HEK293T (cell line): Measurements from ENCODE around the gene ZNF710.

Source experiments
- CTCF ChIA-PET: fragments of 350-600 bp; formaldehyde crosslinking; extraction: SDS; loops from one replicate; lab custom pipeline; 2021; ENCODE audit warnings: antibody characterized with exemption, inconsistent platforms; lab: Yijun Ruan, JAX
- POLR2A ChIA-PET: fragments of 350-600 bp; formaldehyde crosslinking; extraction: SDS; loops from one replicate; lab custom pipeline; 2020; ENCODE audit warnings: antibody characterized with exemption, inconsistent platforms; lab: Yijun Ruan, JAX
- DNase-seq: peaks from one replicate; pipeline ENCODE4 v3.0.0; 2012; ENCODE audit warnings: mixed read lengths; ENCODE audit errors: extremely low spot score
- ARNT ChIP-seq: fragments of 450-650 bp; IDR thresholded peaks from 2 replicates; pipeline ENCODE4 v1.6.1; 2017; ENCODE audit warnings: mild to moderate bottlenecking
- BHLHE40 ChIP-seq: fragments of 450-650 bp; IDR thresholded peaks from 2 replicates; pipeline ENCODE4 v1.6.1; 2016; ENCODE audit warnings: mild to moderate bottlenecking, moderate library complexity, borderline replicate concordance
- CTBP1 ChIP-seq: fragments of 450-650 bp; IDR thresholded peaks from 2 replicates; pipeline ENCODE4 v1.6.1; 2016; ENCODE audit warnings: borderline replicate concordance
- ELF4 ChIP-seq: fragments of 450-650 bp; IDR thresholded peaks from 2 replicates; pipeline ENCODE4 v1.6.1; 2017; ENCODE audit warnings: antibody characterized with exemption
- FOXA1 ChIP-seq: fragments of 450-650 bp; IDR thresholded peaks from 2 replicates; pipeline ENCODE4 v1.6.1; 2016; ENCODE audit warnings: mild to moderate bottlenecking
- FOXK2 ChIP-seq: fragments of 450-650 bp; IDR thresholded peaks from 2 replicates; pipeline ENCODE4 v1.6.1; 2016; ENCODE audit warnings: mild to moderate bottlenecking
- FOXM1 ChIP-seq: fragments of 450-650 bp; IDR thresholded peaks from 2 replicates; pipeline ENCODE4 v1.6.1; 2017; ENCODE audit warnings: mild to moderate bottlenecking, borderline replicate concordance
- HDGF ChIP-seq: fragments of 450-650 bp; IDR thresholded peaks from 2 replicates; pipeline ENCODE4 v1.6.1; 2017; ENCODE audit warnings: antibody characterized with exemption, borderline replicate concordance
- L3MBTL2 ChIP-seq: fragments of 450-650 bp; conservative IDR thresholded peaks from 2 replicates; pipeline ENCODE4 v1.6.1; 2016; ENCODE audit warnings: mild to moderate bottlenecking
- LEF1 ChIP-seq: fragments of 450-650 bp; IDR thresholded peaks from 2 replicates; pipeline ENCODE4 v1.6.1; 2017; ENCODE audit warnings: mild to moderate bottlenecking, borderline replicate concordance
- NFRKB ChIP-seq: fragments of 450-650 bp; IDR thresholded peaks from 2 replicates; pipeline ENCODE4 v1.6.1; 2016; ENCODE audit warnings: mild to moderate bottlenecking, moderate library complexity
- SP1 ChIP-seq: fragments of 450-650 bp; IDR thresholded peaks from 2 replicates; pipeline ENCODE4 v1.6.1; 2017
- SUZ12 ChIP-seq: fragments of 450-650 bp; IDR thresholded peaks from 2 replicates; pipeline ENCODE4 v1.6.1; 2016; ENCODE audit warnings: mild to moderate bottlenecking
- TARDBP ChIP-seq: fragments of 450-650 bp; IDR thresholded peaks from 2 replicates; pipeline ENCODE4 v1.6.1; 2016
- ZNF384 ChIP-seq: fragments of 450-650 bp; IDR thresholded peaks from 2 replicates; pipeline ENCODE4 v1.6.1; 2016
- TF ChIP-seq, protein P1 (sequence below): fragments of 450-650 bp; IDR thresholded peaks from 2 replicates; pipeline ENCODE4 v1.6.1; 2016

The ZNF710 gene

DNA sequence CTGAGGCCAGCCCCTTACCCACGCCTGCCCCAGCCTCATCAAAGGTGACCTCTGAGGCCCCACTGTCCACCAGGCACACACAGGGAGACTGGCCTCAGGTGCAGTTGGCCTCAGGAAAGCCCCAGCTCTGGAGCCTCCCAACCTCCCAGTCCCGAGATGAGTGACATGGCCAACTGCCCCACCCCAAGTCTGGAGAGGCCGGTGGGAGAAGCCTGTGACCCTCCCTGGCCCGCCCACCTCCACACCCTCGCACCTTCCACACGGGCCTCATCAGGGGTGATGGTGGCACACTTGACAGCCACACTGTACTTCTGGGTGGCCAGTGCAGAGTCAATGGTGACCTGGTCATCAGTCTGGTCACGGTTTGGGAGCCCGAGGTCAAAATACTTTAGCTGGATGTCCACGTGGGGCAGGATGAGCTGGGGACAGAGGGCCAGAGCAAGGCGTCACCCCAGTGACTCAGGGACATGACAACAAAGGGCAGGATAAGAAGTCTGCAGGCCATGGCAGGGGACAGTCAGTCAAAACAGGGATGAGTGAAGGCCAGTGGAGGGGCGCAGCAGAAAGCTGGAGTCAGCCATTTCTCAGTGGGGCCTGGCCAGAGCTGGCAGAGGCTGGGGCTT is 89.2 kb downstream of the ZNF710 start:
- DNase-seq, result no peak
- TF ChIP-seq NFRKB (no peak), LEF1 (no peak), ARNT (no peak), SP1 (no peak), TARDBP (no peak), BHLHE40 (no peak), FOXA1 (no peak), FOXK2 (no peak), FOXM1 (no peak), SUZ12 (no peak), HDGF (no peak)
- TF ChIP-seq, protein P1, sequence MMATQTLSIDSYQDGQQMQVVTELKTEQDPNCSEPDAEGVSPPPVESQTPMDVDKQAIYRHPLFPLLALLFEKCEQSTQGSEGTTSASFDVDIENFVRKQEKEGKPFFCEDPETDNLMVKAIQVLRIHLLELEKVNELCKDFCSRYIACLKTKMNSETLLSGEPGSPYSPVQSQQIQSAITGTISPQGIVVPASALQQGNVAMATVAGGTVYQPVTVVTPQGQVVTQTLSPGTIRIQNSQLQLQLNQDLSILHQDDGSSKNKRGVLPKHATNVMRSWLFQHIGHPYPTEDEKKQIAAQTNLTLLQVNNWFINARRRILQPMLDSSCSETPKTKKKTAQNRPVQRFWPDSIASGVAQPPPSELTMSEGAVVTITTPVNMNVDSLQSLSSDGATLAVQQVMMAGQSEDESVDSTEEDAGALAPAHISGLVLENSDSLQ, result no peak
- ChIA-PET CTCF (no interaction called here), POLR2A (no interaction called here)

DNA sequence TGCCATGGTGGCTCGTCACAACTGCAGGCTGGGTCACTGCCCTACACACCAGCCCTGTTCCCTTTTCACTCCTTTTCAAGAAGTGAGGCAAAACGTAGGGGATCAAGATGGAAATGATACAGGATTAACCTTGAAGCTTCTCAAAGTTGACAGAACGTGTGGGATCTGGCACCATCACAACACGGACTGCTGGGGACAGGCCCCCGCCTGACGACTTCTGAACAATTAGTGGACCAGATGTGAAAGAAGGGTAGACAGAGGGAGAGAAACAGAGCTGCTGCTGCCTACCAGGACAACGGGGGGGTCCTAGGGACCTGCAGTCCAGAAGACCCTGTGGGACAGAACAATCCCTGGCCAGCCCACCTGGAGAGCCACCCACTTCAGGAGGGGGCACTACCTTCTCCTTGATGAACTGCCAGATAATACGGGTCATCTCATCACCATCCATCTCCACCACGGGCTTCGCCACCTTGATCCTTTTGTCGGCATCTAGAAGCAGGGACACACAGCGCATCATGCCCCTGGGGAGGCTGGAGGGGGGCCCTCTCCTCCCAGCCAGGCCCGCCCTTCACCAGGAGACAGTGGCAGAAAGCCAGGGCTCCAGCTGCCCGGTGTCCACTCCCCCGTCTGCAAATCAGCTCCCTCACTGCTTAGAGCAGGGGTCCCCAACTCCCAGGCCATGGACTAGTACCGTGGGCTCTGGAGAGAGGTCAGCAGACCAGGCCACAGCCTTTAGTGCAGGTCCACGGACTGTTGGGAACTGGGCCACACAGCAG is 90.2 kb downstream of the ZNF710 start:
- POLR2A ChIA-PET, result interaction anchor here (1.7 kb wide), 1 partner anchor 11 kb away, joined by 6 read pairs; the partner anchor contains the start of gene IDH2
- TF ChIP-seq LEF1, result no peak
- TF ChIP-seq SP1, result no peak
- no peak for TF ChIP-seq FOXA1
- TF ChIP-seq, protein P1, result no peak
- no peak for TF ChIP-seq ARNT
- no peak for TF ChIP-seq BHLHE40
- no peak for TF ChIP-seq L3MBTL2
- no peak for TF ChIP-seq FOXM1
- no peak for TF ChIP-seq TARDBP
- CTCF ChIA-PET, result no interaction called here
- no peak for DNase-seq

DNA sequence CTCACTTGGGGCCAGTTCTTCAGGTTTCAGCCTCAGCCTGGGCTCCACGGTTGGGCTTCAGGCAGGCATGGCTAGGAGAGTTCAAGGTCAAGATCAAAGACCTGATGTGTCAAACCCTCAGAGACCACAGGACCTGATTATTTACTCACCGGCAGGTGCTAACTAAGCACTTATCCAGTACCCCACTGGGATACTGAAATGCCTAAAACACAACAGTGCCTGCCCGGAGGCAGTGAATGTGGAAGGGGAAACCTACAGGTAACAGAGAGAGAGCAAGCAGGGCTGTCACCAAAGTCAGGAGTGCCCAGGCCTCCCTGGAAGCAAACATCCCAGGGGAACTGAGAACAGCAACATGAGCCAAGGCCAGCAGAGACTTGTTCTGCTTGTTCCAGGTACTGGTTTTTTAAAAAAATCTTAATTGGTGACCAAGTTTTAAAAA is 94.4 kb downstream of the ZNF710 start:
- no peak for DNase-seq
- CTCF ChIA-PET, result interaction anchor here (0.6 kb wide), 1 partner anchor 153 kb away, joined by 3 read pairs; no protein-coding TSS in a partner anchor
- TF ChIP-seq FOXM1 (no peak), SUZ12 (no peak), CTBP1 (no peak), FOXA1 (no peak), ELF4 (no peak)
- POLR2A ChIA-PET, result no interaction called here

DNA sequence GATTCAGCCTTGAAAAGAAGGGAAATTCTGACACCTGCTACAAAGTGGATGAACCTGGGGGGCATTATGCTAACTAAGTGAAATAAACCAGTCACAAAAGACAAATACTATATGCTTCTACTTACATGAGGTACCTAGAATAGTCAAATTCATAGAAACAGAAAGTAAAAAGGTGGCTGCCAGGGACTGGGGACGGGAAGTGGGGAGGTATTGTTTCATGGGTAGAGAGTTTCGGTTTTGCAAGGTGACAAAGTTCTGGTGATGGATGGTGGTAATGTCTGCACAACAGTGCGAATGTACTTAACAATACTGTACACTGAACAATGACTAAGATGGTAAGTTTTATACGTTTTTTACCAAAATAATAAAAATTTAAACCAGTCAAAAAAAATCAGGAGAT is 96.4 kb downstream of the ZNF710 start:
- ChIA-PET CTCF (no interaction called here), POLR2A (interaction anchor here (1.9 kb wide), 1 partner anchor 184 kb away, joined by 6 read pairs; the partner anchor contains the start of gene ARPIN)

DNA sequence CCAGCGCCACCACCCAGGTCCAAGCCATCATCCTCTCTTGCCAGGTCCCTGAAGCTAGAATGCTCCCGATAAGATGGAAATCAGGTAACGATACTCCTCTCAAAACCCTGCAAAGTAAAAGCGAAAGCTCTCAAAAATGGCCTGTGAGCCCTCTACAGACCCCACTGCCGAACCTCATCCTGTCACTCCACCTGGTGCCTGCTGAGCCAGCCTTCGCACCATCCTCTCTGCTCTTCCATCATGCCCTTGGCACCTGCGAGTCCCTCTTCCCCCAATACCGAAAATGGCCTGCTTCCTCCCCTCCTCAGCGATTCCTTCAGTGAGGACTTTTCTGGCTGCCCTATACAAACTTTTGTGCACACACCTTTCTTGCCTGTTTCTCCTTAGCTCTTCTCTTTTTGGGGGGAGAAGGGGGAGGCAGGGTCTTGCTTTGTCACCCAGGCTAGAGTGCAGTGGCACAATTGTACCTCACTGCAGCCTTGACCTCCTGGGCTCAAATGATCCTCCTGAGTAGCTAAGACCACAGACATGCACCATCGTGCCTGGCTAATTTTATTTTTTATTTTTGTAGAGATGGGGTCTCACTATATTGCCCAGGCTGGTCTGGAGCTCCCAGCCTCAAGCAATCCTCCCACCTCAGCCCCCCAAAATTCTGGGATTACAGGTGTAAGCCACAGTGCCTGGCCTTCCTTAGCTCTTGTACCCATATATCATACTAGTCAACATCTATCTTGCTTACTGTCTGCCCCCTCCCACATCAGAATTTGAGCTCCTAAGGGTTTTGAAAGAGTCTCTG is 98.1 kb downstream of the ZNF710 start:
- no peak for DNase-seq
- ChIA-PET CTCF (no interaction called here), POLR2A (interaction anchor here (0.6 to 1.9 kb wide), 4 partner anchors 23 to 624 kb away, joined by 3 to 6 read pairs (median 4); partner anchors contain the start of genes AP3S2 and ARPIN)
- no peak for TF ChIP-seq FOXK2
- no peak for TF ChIP-seq TARDBP
- TF ChIP-seq NFRKB, result no peak
- TF ChIP-seq SUZ12, result no peak
- no peak for TF ChIP-seq ARNT
- no peak for TF ChIP-seq BHLHE40
- TF ChIP-seq ZNF384, result no peak
- TF ChIP-seq, protein P1, result no peak
- no peak for TF ChIP-seq HDGF
- no peak for TF ChIP-seq ELF4
- TF ChIP-seq FOXM1, result no peak
- no peak for TF ChIP-seq FOXA1
- no peak for TF ChIP-seq LEF1
- no peak for TF ChIP-seq SP1
- TF ChIP-seq CTBP1, result no peak
- TF ChIP-seq L3MBTL2, result no peak

More for the DNA sequence above, 96.4 kb downstream of the ZNF710 start:
- TF ChIP-seq FOXA1, result no peak
- TF ChIP-seq ARNT, result no peak
- TF ChIP-seq ZNF384, result no peak
- DNase-seq, result no peak
